HS-27A (cell line): ENCODE measurements around the gene CEP135.
"Not testable (repeated sequence)": the region's sequence is repeated elsewhere in the genome, so short reads cannot be mapped to it uniquely, and the experiment has no call there.

Experiments
- DNase-seq: peaks from one replicate; pipeline ENCODE4 v3.0.0-alpha.2; 2012; ENCODE audit warnings: low read depth, missing footprints

Gene CEP135, protein sequence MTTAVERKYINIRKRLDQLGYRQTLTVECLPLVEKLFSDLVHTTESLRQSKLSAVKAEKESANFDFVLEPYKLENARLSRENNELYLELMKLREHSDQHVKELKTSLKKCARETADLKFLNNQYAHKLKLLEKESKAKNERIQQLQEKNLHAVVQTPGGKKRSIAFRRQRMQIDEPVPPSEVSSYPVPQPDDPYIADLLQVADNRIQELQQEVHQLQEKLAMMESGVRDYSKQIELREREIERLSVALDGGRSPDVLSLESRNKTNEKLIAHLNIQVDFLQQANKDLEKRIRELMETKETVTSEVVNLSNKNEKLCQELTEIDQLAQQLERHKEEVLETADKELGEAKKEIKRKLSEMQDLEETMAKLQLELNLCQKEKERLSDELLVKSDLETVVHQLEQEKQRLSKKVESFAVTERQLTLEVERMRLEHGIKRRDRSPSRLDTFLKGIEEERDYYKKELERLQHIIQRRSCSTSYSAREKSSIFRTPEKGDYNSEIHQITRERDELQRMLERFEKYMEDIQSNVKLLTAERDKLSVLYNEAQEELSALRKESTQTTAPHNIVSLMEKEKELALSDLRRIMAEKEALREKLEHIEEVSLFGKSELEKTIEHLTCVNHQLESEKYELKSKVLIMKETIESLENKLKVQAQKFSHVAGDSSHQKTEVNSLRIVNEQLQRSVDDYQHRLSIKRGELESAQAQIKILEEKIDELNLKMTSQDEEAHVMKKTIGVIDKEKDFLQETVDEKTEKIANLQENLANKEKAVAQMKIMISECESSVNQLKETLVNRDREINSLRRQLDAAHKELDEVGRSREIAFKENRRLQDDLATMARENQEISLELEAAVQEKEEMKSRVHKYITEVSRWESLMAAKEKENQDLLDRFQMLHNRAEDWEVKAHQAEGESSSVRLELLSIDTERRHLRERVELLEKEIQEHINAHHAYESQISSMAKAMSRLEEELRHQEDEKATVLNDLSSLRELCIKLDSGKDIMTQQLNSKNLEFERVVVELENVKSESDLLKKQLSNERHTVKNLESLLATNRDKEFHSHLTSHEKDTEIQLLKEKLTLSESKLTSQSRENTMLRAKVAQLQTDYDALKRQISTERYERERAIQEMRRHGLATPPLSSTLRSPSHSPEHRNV

DNA sequence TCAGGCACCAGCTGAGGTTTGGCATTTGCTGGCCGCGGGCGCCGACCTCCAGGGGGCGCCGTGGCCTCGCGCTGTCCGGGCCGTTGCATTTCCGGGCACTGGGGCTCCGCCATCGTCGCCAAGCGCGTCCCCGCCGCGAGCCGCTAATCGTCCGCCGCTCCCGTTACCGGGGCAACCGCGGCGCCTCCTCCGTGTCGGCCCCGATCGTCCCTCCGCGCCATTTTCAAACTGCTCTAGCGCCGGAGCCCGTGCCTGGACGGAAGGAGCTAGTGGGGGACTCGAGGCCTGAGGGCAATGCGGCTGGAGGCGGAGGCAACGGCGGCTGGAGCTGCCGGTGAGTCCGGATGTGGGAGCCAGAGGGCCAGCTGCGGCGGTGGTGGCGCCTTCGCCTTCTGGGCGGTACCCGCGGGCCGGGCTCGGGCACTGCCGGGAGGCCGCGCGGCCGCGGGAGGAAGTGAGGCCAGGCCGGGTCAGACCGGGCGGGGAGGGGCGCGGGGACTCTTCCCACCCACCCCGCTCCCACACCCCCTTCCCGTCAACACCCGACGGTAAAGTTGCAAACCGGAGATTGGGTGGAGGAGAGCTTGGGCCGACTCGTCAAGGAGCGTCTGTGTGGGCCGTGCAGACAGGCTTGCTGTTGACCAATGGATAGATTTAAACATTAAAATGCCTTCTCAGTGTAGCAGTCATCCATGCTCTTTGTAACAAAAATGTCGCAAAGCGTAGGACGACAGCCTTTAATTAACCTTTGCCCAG lies at the start of gene CEP135:
Gene CEP135, plus strand, starts transcription at position 220 of the 756 bp plus-strand sequence. CDS start 3,186 bp downstream, outside the sequence.
- peak; percentile 71 for DNase-seq

DNA sequence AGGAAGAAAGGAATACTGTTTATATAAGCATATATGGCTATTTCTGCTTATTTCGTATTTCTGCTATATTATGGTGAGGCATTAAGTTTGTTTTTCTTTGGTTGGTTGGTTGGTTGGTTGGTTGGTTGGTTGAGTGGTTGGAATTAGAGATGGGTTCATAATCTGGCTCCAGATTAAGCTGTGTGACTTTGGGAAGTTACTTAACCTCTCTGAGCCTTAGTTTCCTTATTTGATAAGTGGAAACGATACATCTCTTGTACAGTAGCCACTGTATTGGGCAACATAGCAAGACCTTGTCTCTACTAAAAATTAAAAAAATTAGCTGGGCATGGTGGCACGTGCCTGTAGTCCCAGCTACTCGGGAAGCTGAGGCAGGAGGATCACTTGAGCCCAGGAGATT lies 46.1 kb upstream of the CEP135 start:
- DNase-seq: no peak

DNA sequence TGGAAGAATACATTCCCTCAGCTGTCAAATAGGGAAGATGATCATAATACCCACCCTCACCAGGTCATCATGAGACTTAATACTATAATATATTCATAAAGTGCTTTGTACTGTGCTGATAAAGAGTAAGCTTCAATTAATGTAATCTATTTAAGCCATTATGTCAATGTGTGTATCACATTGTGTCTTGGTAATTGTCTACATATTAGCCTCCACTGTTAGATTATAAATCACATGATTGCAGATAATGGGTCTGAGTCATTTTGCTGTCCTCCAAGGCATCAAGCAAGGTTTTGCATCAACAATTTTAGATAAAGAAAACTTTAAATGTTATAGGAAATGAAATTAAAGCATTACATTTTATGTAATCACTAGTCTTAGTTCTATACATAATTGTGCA lies 45.2 kb upstream of the CEP135 start:
- DNase-seq: no peak

DNA sequence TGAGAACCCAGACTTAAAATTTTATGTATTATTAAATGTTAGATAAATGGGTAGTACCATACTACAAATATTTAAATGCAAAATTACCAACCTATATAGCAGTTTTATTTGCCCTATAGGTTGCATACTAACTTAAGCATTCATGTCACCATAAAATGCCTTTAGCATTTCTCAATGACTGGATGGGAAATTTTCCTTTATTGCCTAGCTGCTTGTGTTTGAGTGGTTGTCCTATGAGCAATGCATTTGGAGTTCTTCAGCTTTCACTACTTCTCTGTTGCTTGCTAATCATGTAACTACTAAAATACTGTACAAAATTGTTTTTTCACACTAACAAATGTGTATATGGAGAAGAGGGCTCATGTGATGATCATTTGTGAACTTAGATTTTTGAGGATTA lies 44.2 kb upstream of the CEP135 start:
- no peak for DNase-seq

DNA sequence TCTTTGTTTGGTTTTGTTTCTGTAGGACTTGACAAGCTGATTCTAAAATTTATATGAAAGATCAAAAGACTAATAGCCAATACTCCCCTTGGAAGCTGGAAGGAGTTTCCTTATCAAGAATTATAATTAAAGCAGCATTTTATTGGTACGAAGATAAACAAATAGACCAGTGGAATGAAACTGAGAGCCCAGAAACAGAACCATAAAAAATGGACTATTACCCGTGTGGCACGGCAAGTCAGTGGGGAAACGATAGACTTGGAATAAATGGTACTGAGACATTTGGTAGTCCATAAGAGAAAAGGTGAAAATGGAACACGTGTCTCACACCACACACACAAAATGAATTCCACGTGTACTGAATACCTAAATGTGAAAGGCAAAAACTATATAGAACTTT lies 42.4 kb upstream of the CEP135 start:
- no peak for DNase-seq

DNA sequence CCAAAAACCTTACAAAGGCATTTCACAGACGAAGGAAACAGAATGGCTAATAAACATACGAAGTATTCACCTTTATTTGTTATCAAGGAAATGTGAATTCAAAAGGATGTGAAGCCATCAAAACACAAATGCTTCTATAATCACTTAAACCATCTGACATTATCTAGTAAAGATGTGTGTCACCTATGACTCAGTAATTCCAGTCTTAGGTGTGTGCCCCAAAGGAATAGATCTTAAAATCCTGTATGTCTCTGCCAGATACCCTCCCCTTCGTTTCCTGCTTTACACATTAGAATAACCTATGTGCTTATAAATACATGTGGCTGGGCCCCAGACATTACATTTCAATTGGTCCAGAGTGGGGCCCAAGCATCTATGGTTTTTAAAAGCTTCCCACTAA lies 41.8 kb upstream of the CEP135 start:
- DNase-seq: no peak

DNA sequence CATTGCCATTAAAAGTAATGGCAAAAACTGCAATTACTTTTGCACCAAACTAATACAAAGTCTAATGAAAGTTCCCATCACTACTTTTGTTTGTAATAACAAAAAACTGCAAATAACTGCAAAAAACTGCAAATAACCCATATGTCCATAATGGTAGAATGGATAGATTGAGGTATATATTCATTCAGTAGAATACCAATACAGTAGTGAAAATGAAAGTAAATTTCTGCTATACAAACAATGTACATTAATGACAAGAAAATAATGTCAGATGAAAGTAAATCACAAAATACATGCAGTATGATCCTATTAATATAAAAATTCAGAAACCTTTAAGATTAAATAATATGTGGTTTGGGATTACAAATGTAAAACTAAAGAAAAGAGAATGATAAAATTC lies 41.3 kb upstream of the CEP135 start:
- no peak for DNase-seq

DNA sequence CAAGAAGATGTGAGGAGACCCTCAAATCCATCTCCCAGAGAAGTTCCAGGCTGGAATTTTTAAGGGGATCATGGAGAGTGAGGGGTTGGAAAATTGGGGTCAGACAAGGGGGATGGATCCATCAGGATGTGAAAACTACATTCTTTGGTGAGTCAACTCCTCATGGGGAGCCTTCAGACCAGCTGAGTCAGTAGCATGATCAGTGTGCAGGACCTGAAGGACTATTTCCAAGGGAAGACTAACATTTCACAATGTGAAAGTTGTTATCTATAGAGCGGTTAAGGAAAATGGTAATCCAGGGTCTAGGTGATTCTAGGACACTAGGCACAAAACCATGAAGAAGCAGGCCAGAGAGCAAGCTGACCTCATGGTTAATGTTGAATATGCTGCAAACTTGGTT lies 38.6 kb upstream of the CEP135 start:
- DNase-seq: no peak

DNA sequence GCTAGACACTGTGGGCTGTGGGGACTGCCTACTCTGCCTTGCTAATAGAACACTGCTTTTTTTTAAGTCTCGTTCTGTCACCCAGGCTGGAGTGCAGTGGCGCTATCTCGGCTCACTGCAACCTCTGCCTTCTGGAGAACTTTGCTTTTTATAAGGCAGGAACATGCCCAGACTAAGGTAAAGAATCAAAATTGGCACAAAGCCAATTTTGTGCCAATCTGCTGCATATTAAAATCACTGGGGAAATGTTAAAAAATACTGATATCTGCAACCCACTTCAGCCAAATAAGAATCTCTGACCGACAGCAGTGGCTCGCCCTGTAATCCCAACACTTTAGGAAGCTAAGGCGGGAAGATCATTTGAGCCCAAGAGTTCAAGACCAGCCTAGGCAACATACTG lies 36.5 kb upstream of the CEP135 start:
- DNase-seq: no peak

DNA sequence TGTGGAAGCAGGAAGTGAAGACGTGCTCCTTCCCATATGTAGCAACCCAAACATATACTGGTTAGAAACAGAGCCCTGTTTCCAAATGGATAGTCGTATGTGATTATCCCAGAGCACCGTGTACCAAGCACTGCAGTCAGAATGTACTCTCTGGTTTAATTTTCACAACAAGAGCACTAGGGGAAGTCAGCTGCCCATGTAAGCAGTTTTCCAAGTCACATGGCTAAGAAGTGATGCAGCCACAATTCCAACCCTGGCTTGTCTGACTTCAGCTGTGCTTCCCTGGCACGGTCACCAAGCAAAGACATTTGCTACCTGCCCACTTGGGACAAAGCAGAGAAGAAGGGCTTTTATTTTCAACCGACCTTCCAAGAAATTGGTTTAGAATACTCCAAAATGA lies 28.2 kb upstream of the CEP135 start:
- DNase-seq: no peak

DNA sequence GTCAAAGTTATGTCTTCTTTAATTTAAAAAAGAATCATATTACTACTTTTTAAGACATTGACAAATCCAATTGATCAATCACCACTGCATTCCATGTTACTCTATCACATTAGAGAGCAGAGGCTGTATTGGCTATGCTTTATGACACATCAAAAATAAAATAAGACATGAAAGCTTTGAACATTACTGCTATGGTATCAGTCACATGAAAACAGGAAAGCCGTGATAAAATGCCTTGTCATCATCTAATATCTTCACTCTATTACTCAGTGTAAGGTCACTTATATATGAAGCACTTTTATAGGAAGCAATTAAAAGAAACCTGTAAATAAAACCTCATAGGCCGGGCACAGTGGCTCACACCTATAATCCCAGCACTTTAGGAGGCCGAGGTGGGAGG lies 27.7 kb upstream of the CEP135 start:
- no peak for DNase-seq

DNA sequence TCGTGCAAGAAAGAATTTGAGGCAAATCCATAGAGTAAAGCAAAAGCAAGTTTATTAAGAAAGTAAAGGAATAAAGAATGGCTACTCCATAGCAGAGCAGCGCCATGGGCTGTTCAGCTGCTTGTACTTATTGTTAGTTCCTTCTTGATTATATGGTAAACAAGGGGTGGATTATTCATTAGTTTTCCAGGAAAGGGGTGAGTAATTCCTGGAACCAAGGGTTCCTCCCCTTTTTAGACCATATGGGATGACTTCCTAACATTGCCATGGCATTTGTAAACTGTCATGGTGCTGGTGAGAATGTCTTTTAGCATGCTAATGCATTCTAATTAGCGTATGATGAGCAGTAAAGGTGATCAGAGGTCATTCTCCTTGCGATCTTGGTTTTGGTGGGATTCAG lies 23.5 kb upstream of the CEP135 start:
- DNase-seq: no peak

DNA sequence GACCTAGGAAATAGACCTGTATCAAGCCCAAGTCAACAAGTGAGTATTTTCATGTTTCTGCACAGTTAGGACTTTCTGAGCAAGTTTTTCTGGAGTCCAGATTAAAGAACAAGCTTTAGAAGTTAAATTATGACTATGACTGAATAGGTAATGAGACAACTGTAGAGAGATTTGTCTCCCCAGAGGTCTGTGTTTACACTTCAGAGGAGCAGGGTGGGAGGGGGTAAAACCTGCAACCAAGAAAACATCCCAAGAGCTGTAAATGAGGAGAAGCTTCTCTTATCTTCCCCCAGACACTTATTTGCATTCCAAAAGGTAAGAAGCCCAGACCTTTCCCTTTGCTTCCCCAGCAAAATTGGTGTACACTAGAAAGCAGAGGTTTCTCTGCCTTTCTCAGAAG lies 22.1 kb upstream of the CEP135 start:
- no peak for DNase-seq

DNA sequence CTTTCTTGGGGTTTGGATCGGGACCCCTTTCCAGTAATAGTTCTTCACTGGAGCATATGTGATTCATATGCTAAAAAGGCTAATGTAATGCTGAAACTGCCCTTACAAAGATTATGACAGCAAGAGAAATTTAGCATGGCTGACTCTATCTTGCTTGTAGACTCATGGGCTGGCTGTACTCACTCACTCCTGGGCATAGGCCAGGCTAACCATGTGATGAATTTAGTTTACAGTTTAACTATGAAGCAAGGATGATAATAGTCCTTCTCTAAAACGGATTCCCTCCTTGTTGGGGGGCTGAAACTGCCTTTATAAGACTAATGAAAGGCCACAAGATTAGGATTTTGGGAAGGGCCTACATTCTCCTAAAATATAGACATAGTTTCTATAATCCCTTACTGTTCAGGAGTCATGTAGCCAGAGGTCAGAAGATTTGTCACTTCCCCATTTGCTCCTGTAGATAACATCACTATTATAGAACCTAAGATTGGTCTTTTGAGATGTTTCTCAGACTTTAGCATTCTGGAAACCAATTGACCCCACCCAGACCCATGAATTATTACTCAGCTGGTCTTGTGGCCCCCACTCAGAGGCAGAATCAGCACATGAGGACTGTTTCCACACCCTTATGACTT lies 20.8 kb upstream of the CEP135 start:
- no peak for DNase-seq

DNA sequence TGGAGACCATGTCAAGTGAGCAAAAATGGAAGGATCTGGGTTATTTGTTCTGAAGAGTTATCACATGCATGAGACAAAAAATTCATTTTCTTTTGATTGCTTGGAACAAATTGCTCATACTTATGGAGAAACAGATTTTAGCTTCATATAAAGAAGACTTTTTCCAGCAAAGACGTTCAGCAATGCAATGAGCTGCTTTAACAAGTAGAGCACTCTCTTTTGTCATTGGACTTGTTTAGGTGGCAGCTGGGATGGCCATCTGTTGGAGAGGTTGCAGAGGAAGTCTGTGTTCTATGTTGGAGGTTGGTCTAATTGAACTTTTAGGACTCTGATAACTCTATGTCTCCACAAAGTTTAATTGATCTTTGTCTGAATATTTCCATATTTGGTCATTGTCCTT lies 19.9 kb upstream of the CEP135 start:
- DNase-seq: no peak

DNA sequence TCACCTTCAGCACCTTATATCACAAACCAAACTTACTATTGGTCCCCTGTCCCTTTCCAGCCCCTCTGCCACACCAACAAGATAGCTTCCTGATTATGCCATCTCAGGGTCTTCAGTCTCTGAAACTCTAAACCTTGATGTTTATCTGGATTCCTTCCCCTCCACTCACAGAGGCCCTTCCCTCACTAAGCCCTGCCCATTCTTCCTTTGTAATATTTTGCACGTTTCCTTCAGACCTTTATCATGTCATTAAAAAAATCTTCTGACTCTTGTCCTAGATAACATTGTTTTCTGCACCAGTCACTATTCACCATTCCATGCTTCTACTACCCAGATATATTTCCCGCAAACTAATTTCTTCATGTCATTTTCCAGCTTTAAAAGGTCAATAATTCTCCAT lies 17.7 kb upstream of the CEP135 start:
- no peak for DNase-seq

DNA sequence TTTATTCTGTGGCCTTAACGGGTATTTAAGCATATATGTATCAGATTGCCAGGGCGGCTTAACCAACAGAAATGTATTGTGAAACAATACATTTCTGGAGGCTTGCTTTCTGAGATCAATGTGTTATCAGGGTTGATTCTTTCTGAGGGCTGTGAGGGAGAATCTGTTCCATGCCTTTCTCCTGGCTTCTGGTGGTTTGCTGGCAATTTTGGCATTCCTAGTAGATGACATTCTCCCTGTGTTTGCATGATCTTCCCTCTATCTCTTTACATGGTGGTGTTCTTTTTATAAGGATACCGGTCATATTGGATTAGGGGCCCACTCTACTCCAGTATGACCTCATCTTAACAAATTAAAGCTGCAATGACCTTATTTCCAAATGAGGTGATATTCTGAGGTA lies 16.9 kb upstream of the CEP135 start:
- DNase-seq: peak; percentile 62

DNA sequence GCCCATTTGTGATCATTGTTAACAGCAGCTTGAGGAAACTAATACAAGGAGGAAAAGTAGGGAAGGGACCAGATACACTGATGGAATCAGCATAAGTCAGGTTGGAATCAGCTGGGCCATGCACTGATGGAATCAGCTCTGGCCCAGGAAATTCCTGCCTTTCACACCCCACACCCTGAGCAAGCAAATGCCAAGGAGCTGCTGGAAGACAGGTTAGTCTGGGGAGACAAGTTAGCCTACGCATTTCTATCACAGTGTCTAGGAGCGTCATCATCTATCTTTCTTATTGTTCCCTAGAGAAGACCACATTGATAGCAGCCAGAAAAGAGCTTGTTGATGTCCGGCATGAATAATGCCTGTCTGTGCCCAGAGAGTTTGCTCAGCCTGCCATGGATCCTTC lies 16.2 kb upstream of the CEP135 start:
- no peak for DNase-seq

DNA sequence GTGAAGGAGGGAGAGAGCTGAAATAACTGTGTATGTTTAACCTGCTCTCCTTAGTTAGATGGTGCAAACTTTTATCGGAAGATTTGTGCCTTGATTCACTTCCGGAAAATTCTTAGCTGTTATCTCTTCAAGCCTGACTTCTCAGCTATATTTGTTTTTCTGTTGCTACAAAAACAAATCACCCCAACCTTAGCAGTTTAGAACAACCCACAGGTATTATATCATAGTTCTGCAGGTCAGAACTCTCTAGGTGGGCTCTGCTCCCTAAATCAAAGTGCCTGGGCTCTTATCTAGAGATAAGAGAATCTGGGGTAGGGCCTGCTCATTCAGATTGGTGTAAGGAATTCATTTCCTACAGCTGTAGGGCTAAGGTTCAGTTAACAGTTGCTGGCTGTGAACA lies 15.1 kb upstream of the CEP135 start:
- DNase-seq: no peak

DNA sequence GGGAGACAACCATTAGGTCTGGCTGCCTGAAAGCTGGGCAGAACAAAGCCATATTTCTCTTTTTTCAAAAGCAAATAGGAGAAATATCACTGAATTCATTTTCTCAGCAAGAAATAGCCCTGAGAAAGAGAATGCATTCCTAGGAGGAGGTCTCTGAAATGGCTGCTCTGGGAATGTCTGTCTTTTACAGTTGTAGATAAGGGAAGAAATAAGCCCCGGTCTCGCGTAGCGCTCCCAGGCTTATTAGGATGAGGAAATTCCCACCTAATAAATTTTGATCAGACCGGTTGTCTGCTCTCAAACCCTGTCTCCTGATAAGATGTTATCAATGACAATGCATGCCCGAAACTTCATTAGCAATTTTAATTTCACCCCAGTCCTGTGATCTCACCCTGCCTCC lies 12.8 kb upstream of the CEP135 start:
- DNase-seq: not testable (repeated sequence)

DNA sequence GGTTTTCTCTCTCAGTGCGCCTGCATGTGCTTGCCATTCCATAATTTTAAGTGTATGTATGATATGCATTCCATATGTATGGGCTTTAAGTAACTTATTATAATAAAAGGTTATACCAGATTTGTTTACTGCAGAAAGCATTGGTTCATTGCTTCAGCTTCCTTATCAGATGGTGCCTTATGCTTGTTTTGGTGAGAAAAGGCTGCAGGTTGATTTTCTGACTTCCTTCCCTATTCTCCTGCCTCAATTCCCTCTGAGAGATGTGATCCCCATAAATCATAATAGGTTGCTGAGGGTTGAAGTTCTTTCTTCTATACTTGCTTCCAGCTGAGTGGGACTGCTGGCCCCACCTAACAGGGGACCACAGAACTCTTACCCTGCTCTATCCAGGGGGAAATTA lies 10.3 kb upstream of the CEP135 start:
- no peak for DNase-seq

DNA sequence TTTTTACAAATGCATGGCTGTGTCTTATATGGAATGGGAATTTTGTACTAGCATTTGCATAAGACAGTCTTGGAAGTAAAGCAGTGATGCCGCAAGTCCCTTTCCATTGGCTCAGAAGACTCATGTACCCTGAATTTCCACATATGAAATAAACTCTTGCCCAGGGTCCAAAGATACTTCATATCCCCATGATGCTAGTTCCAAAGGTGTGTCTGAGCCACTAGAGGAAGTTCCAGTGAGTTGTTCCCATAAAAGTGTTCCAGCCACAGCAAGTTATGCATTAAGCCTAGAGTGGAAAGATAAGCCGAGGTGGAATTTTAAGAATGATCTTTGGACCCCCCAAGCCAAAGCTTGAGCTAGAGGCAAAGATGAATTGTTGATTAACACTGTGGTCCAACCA lies 9.3 kb upstream of the CEP135 start:
- DNase-seq: no peak
